Effector CD8-positive, alpha-beta T cell (primary cell): ENCODE data around the gene LOXL4.
"Not testable (repeated sequence)": the region's sequence is repeated elsewhere in the genome, so short reads cannot be mapped to it uniquely, and the experiment has no call there.

Source experiments
- DNase-seq: peaks from one replicate; lab custom pipeline; 2025; lab: John Stamatoyannopoulos, UW

Gene LOXL4

DNA sequence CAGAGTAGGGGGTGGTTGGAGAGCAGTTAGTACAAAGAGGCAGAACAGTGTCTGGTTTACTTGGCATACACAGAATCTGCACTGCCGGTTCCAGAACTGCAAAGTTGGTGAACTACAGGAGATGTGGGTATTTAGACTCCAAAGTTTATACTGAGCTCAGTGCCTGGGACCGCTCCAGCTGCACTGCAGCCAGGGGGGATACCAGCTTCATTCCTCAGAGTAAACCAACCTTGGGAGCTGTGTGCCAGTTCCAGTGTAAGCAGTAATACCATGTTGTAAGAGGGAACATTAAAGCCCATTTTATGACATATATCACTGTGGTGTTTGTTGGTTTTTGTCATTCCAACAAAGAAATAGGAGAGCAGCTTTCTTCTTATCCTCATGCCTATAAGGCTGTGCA lies 23.4 kb downstream of the LOXL4 start:
- no peak for DNase-seq

- no peak for DNase-seq
Observed at GRCh38 chr10:98244141-98244540, 23.9 kb downstream of the LOXL4 start.

DNA sequence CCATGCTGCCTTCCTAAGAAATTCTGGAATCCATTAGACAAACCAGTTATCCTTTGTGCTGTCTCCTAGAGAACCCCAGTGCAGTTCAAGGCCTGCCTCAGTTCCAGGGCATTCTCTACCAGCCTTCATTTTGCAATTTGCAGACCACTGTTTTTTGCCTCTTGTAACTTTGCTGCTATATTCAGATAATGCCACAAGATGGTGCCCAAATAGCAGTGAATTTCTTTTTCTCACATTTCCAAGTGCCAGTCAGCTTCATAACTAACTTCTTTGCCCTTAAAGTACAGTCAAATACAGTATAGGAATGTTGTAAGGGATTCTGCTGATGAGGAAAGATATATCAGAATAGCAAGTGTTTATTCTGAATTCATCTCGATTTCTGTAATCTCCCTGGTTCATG lies 25.2 kb downstream of the LOXL4 start:
- DNase-seq = no peak

GRCh38 chr10:98240524-98240923 lies 27.5 kb downstream of the LOXL4 start:
- no peak for DNase-seq

GRCh38 chr10:98238391-98238790 lies 29.6 kb downstream of the LOXL4 start:
- no peak for DNase-seq

GRCh38 chr10:98236862-98237261 lies 31.1 kb downstream of the LOXL4 start:
- no peak for DNase-seq

GRCh38 chr10:98235846-98236245 lies 32.1 kb downstream of the LOXL4 start:
- no peak for DNase-seq

- DNase-seq = no peak
Observed at GRCh38 chr10:98231417-98231816, 36.6 kb downstream of the LOXL4 start.

- DNase-seq = not testable (repeated sequence)
Observed at GRCh38 chr10:98228266-98228665, 39.7 kb downstream of the LOXL4 start.

DNA sequence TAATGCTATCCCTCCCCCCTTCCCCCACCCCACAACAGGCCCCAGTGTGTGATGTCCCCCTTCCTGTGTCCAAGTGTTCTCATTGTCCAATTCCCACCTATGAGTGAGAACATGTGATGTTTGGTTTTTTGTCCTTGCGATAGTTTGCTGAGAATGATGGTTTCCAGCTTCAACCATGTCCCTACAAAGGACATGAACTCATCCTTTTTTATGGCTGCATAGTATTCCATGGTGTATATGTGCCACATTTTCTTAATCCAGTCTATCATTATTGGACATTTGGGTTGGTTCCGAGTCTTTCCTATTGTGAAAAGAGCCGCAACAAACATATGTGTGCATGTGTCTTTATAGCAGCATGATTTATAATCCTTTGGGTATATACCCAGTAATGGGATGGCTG lies 40.3 kb downstream of the LOXL4 start:
- not testable (repeated sequence) for DNase-seq

DNA sequence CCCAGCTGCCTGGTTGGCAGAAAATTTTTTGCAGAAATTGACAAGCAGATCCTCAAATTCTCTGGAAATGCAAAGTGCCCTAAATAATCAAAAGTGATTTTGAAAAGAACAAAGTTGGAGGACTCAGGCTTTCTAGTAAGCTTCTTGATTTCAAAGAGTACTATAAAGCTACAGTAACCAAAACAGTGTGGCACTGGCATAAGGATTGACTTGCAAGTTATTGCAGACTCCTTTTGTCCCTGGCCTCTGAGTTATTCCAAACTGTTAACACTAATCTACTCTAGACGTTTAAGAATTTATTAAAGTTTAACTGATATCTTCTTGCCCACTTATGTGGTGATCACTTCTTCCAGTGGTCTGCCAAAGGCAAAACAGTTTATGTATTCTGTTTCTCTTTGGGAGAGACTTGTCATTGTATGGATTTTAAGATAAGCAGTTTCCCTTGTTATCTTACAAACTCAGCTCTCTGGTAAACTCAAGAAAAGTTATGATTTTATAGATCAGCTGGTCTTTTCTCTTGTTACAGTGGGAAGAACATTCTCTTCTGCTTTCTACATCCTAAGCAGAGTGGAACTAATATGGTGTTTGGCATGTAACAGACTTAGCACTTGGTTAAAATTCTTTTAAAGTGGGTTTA lies 41.4 kb downstream of the LOXL4 start:
- DNase-seq = no peak

DNA sequence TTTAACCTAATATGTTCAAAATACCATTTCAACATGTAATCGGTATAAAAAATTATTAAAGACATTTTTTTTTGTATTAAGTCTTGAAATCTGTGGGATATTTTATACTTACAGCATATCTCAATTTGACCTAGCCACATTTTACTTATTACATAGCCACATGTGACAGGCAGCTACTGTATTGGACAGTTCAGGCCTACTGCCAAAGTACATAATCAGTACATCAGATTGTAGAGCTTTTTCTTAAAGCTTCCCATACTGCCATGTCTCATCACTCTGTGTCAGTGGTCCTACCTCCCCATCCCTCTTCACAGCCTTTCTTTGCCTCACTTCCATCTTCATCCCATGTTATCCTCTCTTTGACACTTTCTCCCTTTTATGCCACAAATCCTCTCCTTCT lies 43.0 kb downstream of the LOXL4 start:
- no peak for DNase-seq

DNA sequence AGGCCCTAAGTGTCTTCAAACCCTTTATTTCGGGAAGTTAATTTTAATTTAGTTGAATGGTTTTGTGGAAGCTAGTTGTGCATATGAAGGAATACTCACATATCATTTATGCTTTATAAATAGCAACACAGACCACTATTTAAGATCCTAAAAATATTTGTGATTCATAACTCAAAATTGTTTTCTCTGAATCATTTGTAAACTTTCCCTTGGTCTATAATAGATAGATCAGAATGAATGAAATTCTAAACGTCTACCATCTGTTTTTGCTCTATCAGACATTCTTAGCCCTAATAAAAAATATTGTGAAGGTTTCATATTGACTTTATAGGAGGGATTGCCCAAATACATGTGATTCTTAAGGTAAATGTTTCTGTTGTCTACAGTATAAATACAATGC lies 43.5 kb downstream of the LOXL4 start:
- no peak for DNase-seq

DNA sequence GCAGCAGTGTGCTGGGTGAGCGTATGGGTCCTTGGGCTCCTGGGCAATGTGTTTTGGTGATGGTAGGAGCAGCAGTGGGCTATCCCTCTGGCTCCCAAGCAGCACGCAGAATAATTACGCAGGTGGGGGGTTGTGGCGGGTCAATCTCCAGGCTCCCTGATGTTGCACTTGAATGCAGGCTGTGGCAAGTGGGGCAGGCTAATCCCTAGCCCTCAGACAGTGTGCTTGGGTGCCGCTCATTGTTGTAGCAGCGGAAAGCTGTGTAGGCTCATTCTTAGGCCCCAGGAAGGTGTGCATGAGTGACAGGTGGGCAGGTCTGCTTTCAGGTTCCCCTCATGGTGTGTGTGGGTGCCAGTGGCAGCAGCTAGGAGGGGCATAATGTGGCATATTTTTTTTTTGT lies 44.1 kb downstream of the LOXL4 start:
- DNase-seq = no peak

- DNase-seq = no peak
Observed at GRCh38 chr10:98217801-98218200, 50.2 kb downstream of the LOXL4 start.

- no peak for DNase-seq
Observed at GRCh38 chr10:98215373-98215772, 52.6 kb downstream of the LOXL4 start.

- no peak for DNase-seq
Observed at GRCh38 chr10:98213740-98214139, 54.3 kb downstream of the LOXL4 start.

DNA sequence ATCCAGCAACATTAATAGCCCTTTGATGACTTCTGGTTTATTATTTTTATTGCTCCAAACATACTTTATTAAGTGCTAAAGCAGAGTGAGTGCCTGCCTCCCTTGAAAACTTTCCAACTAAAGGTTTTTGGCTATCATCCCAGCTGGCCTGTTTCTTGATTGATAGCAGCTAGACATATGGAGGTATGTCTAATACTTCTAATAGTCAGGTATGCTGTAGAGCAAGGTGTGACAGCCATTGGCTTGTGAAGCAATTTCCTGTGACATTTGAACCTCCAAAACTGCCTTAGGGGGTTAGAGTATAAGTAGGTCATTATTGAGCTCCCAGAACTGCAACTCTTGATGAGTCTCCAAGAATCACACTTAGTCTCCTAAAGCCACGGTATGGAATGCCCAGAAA lies 55.8 kb downstream of the LOXL4 start:
- no peak for DNase-seq

DNA sequence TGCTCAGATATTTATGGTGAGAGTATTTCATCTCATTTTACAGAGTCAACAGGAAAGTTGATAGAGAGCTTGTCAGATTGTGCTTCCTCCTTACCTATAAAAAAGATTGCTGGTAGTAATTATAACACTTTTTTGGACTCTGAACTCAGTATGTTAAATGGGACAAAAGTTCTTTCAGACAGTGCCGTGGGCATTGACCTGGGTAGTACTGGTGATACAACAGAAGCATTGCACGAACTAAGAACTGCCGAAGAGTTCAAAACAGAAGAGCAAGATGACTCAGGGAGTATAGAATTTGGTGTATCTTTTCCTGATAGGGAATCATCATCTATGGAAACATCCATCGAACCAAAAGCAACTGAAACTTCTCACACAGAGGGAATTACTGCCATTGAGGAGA lies 58.6 kb downstream of the LOXL4 start:
- no peak for DNase-seq

DNA sequence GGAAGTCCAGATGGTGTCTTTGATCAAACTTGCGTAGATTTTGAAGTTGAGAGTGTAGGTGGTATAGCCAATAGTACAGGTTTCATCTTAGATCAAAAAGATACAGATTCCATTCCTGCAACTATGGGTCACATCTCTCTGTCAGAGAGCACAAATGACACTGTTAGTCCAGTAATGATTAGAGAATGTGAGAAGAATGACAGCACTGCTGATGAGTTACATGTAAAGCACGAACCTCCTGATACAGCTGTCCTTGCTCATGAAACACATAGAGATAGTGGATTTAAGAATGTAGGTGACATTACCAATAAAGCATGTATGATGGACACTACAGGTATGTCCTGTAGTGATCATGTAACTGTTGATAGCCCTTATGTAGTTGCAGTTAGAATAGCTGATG lies 59.1 kb downstream of the LOXL4 start:
- DNase-seq = no peak

- DNase-seq = no peak
Observed at GRCh38 chr10:98205351-98205750, 62.6 kb downstream of the LOXL4 start.

DNA sequence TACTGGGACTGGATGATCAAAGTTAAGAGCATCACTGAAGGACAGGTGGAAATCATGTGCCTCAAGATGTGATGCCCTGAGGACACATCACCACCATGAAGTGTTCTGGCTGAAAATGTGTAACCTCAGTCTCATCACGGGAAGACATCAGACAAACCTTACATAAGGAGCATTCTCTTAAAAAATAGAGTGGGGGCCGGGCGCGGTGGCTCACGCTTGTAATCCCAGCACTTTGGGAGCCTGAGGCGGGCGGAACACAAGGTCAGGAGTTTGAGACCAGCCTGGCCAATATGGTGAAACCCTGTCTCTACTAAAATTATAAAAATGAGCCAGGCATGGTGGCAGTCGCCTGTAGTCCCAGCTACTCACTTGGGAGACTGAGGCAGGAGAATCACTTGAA lies 65.6 kb downstream of the LOXL4 start:
- no peak for DNase-seq

GRCh38 chr10:98201760-98202159 lies 66.2 kb downstream of the LOXL4 start:
- DNase-seq = no peak
